GM13977 (cell line): ENCODE results near the gene LYRM2.
"Not testable (repeated sequence)": the region's sequence is repeated elsewhere in the genome, so short reads cannot be mapped to it uniquely, and the experiment has no call there.

Source experiments
- DNase-seq: peaks from one replicate; pipeline ENCODE4 v3.0.0; 2012; ENCODE audit warnings: low spot score
- in situ Hi-C: fragments of 300-500 bp; cut with MboI; formaldehyde crosslinking; loops from one replicate; pipeline ENCODE4 v1.12.0; 2022; ENCODE audit warnings: low sequenced_read_pairs, low pct_unique_long_range_greater_than_20kb, mixed read lengths, inconsistent platforms; ENCODE audit not compliant: unreplicated experiment
- TF ChIP-seq, protein P1 (sequence below): IDR thresholded peaks from 2 replicates; pipeline ENCODE4 v1.5.1; 2012; ENCODE audit warnings: mild to moderate bottlenecking, control low read depth; ENCODE audit not compliant: insufficient read depth; ENCODE audit errors: extremely low read depth, missing control alignments

Gene LYRM2

DNA sequence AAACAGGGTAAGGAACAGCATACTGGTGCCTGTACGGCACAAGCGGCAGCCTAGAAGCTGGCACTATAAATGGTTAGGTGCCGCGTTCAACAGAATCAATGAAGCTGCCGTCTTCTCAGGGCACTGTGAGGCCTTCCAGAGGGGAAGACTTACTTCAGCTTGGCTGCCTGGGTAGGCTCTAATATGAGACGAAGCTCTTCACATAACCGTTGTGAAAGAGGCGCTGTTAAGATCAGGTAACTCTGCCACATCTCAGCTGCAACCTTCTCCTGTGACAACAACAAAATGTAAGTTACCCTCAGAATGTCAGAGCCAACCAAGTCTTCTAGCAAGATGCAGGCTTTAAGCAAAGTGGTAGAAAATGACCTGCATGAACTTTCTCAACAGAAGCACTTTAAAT lies 12.0 kb upstream of the LYRM2 start:
- in situ Hi-C loops, result no loop called here
- no peak for DNase-seq
- TF ChIP-seq, protein P1, sequence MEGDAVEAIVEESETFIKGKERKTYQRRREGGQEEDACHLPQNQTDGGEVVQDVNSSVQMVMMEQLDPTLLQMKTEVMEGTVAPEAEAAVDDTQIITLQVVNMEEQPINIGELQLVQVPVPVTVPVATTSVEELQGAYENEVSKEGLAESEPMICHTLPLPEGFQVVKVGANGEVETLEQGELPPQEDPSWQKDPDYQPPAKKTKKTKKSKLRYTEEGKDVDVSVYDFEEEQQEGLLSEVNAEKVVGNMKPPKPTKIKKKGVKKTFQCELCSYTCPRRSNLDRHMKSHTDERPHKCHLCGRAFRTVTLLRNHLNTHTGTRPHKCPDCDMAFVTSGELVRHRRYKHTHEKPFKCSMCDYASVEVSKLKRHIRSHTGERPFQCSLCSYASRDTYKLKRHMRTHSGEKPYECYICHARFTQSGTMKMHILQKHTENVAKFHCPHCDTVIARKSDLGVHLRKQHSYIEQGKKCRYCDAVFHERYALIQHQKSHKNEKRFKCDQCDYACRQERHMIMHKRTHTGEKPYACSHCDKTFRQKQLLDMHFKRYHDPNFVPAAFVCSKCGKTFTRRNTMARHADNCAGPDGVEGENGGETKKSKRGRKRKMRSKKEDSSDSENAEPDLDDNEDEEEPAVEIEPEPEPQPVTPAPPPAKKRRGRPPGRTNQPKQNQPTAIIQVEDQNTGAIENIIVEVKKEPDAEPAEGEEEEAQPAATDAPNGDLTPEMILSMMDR, result no peak

DNA sequence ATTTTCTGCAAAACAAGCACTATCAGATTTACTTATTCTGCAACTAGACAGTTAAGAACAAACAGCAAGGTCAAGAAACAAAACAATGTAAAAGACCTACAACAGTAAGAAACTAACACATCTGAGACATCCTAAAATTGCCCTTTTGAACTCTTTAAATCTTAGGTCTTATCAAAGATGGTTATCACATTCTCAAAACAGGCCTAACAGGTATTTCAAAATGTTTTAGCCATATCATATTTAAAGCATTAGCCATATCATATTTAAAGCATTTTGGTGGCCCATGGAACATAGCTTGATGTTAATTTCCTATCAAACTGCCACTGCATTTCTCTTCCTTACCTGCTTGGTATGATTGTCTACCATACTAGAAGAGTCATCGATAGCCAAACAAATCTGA lies 11.1 kb upstream of the LYRM2 start:
- in situ Hi-C loops, result no loop called here
- DNase-seq, result no peak
- TF ChIP-seq, protein P1, result no peak

DNA sequence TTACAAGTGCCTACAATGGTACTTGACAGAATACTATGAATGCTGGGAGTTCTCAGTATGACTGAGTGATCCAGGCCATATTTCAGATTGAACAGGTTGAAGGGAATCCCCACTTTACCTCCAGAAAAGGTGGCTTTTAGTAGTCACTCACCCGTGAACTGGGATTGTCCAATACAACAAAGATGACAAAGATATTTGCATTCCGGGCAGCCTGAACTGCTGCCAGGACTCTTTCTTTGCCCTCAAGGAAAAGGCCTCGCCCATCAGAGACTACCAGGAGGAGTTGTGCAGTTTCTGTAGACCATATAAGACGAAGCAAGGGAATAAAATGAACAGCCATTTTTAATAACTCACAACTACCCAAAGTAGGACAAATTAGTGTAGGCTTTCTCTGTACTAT lies 6.3 kb upstream of the LYRM2 start:
- in situ Hi-C loops, result no loop called here
- TF ChIP-seq, protein P1, result no peak
- no peak for DNase-seq

DNA sequence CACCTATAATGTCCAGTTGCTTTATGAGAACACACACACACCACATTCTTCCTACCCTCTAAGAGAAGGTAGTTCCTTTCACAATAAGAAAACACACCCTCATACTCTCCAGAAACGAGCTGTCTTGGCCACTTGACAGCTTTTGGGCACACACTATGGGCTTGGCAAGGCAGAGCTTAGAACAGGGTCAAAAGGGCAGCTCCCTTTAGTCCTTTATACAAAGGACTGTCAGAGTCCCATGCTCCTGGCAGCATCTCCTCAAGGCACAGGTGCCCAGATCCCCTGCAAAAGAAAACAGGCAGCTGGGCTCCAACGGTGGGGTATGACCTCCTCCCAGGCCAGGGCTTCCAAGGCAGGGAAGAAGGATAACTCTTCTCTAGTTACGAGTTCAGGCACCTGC lies 4.9 kb upstream of the LYRM2 start:
- in situ Hi-C loops, result no loop called here
- no peak for DNase-seq
- TF ChIP-seq, protein P1, result no peak

DNA sequence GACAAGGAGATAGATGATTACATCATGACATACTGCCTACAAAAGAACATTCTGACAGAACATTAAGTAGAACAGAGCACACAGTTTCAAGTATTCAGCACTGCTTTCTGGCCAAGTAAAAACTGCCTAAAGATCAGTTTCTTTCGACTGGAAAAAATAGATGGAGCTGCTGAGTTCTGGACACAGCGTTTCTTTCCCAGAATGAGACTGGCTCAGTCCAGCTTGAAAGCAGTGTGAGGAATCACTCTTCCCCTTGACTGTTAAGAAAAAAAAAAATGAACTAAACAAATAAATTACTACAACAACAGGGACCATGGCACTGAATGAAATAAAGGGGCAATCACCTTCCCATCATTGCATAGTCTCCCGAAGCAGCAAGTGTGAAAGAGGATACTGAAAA lies 4.4 kb upstream of the LYRM2 start:
- no peak for DNase-seq
- TF ChIP-seq, protein P1, result no peak
- in situ Hi-C loops, result no loop called here

DNA sequence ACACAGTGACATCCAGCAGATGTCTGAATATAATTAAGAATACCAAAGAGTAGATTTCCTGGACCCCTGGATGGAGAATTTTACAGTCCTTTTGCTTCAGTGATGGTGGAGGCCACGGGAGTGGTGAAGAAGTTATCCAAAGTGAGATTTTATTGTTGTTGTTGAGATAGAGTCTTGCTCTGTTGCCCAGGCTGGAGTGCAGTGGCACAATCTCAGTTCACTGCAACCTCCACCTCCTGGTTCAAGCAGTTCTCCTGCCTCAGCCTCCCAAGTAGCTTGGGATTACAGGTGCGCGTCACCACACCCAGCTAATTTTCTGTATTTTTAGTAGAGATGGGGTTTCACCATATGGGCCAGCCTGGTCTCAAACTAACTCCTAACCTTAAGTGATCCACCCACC lies 3.0 kb upstream of the LYRM2 start:
- DNase-seq, in situ Hi-C loops: not testable (repeated sequence)

DNA sequence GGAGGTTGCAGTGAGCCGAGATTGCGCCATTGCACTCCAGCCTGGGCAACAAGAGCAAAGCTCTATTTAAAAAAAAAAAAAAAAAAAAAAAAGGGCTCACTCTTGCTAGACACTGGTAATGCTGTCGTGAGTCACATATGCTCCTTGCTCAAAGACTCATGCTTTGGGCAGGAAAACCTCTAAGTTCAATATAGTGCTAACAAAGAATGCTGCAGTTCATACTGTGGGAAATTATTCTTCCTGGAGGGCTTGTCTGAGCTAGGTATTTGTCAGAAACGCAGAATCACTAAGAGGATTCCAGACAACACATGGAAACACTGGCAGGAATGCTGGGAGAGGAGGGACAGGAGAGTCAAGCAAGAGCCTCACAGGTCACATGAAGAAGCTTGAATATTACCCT lies 2.3 kb upstream of the LYRM2 start:
- no peak for DNase-seq
- in situ Hi-C loops, result no loop called here
- TF ChIP-seq, protein P1, result no peak

DNA sequence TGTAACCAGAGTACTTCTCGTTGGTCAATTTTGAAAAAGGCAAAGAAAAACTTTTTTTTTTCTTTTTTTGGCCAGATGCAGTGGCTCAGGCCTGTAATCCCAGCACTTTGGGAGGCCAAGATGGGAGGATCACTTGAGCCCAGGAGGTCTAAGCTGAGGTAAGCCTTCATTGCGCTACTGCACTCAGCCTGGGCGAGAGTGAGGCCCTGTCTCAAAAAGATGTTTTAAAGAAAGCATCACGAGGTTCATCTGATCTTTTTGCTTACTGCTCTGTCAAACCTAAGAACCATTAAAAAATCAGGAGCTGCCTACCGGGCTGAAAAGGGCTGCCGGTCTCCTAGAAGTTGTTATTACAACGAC lies 607 bp downstream of the LYRM2 start:
- in situ Hi-C loops, result no loop called here
- TF ChIP-seq, protein P1, result no peak
- no peak for DNase-seq

DNA sequence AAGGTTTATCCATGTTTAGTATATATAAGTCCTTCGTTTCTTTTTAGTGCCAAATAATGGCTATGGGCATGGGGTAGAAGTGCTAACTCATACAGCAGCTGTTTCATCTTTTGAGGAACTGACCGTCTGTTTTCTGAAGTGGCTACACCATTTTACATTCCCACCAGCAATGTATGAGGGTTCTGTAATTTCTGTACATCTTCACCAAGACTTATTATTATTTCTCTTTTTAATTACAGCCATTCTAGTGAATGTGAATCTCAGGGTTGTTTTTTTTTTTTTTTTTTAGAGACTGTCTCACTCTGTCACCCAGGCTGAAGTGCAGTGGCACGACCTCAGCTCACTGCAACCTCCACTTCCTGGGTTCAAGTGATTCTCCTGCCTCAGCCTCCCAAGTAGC lies 2.1 kb downstream of the LYRM2 start:
- in situ Hi-C loops, DNase-seq: not testable (repeated sequence)
